ENCODE measurements around the gene SEMA3A.

DNA sequence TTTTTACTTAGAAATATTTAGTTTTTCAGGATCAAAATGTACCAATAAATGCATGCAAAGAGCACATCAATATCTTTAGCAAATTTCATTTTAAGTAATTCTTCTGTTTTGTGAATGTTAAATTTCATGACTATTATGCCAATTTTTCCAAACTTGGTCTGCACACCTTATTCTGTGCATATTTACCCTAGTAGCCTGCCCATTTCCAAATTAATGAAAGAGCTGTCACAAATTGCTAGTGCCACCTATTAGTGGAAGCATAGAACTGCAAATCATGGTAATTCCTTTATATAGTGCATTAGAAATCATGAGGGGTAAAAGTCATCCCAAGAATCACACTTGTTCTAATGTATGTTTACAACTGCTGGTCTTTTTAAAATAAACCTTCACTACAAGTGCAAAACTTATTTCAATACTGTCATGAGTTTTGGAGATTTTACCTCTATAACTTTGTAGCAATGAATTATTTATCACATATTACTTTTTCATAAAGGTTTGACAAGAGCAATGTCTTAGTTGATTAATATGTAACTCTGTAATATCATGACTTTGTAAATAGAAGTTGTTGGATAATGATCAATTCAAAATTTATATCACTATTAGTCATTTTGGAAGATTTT, 5.7 kb downstream of the SEMA3A start:
- TF ChIP-seq CTCF (IDR thresholded peaks at IDR 0.05 in 2 of 3, conservative IDR thresholded peaks at IDR 0.05 in 1 of 3; ENCODE audit: borderline replicate concordance in 1 of 3, insufficient read depth in 1 of 3, low read depth in 2 of 3, low read length in 2 of 3) (peak; percentile 35 to 64 (median 44); a peak in 5 of 6 replicates), SRF (IDR thresholded peaks at IDR 0.05; ENCODE audit: low read depth) (no peak), POLR2A (IDR thresholded peaks at IDR 0.05; ENCODE audit: borderline replicate concordance, extremely low read depth, insufficient read depth, insufficient read length) (no peak), EZH2 (IDR thresholded peaks at IDR 0.05) (no peak), EZH2phosphoT487 (IDR thresholded peaks at IDR 0.05; ENCODE audit: borderline replicate concordance) (no peak), YY1 (IDR thresholded peaks at IDR 0.05; ENCODE audit: extremely low read depth, insufficient replicate concordance, low read depth, low read length) (no peak), POLR2AphosphoS5 (IDR thresholded peaks at IDR 0.05; ENCODE audit: low read depth, low read length) (no peak), SP1 (IDR thresholded peaks at IDR 0.05; ENCODE audit: low read depth) (no peak), REST (IDR thresholded peaks at IDR 0.05; ENCODE audit: low read depth) (no peak), MAX (IDR thresholded peaks at IDR 0.05) (no peak), SIN3A (IDR thresholded peaks at IDR 0.05; ENCODE audit: low read depth) (no peak), CEBPB (IDR thresholded peaks at IDR 0.05; ENCODE audit: low read depth) (no peak)
- TF ChIP-seq, protein P1, sequence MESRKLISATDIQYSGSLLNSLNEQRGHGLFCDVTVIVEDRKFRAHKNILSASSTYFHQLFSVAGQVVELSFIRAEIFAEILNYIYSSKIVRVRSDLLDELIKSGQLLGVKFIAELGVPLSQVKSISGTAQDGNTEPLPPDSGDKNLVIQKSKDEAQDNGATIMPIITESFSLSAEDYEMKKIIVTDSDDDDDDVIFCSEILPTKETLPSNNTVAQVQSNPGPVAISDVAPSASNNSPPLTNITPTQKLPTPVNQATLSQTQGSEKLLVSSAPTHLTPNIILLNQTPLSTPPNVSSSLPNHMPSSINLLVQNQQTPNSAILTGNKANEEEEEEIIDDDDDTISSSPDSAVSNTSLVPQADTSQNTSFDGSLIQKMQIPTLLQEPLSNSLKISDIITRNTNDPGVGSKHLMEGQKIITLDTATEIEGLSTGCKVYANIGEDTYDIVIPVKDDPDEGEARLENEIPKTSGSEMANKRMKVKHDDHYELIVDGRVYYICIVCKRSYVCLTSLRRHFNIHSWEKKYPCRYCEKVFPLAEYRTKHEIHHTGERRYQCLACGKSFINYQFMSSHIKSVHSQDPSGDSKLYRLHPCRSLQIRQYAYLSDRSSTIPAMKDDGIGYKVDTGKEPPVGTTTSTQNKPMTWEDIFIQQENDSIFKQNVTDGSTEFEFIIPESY (IDR thresholded peaks at IDR 0.05; ENCODE audit: extremely low read depth, insufficient replicate concordance, low read length): no peak
